MM.1S (cell line): ENCODE measurements around the gene SKP2.

Source experiments
- DNase-seq: peaks from one replicate; pipeline ENCODE4 v3.0.0-alpha.2; 2015
- H2AFZ ChIP-seq: fragments of 300-600 bp; sonication (generic); 2 replicates; pipeline ENCODE4 v1.6.0; 2016; ENCODE audit warnings: antibody characterized with exemption, low read length
- H3F3A ChIP-seq: fragments of 300-600 bp; sonication (generic); 2 replicates; pipeline ENCODE4 v1.6.1; 2016; ENCODE audit warnings: mild to moderate bottlenecking, antibody characterized with exemption, low read length, moderate library complexity, mixed read lengths; ENCODE audit not compliant: insufficient read depth
- H3K27ac ChIP-seq: fragments of 300-600 bp; sonication (generic); 2 replicates; pipeline ENCODE4 v1.5.1; 2016; ENCODE audit warnings: mild to moderate bottlenecking, low read length
- H3K27me3 ChIP-seq: fragments of 300-600 bp; sonication (generic); replicated peaks from 2 replicates; pipeline ENCODE4 v1.6.0; 2016; ENCODE audit warnings: low read length; ENCODE audit not compliant: insufficient read depth
- H3K36me3 ChIP-seq: fragments of 300-600 bp; sonication (generic); replicated peaks from 2 replicates; pipeline ENCODE4 v1.6.1; 2016; ENCODE audit warnings: mild to moderate bottlenecking, low read length, mixed read lengths; ENCODE audit not compliant: insufficient read depth
- H3K4me1 ChIP-seq: fragments of 300-600 bp; sonication (generic); 2 replicates; pipeline ENCODE4 v1.6.1; 2016; ENCODE audit warnings: low read length, mixed read lengths
- H3K4me2 ChIP-seq: fragments of 300-600 bp; sonication (generic); 2 replicates; pipeline ENCODE4 v1.6.0; 2016; ENCODE audit warnings: low read depth, low read length
- H3K4me3 ChIP-seq: fragments of 300-600 bp; sonication (generic); 2 replicates; pipeline ENCODE4 v1.5.1; 2016; ENCODE audit warnings: low read length, mixed read lengths
- H3K79me2 ChIP-seq: fragments of 300-600 bp; sonication (generic); 2 replicates; pipeline ENCODE4 v1.6.1; 2016; ENCODE audit warnings: mixed run types, low read length, mixed read lengths
- H3K9ac ChIP-seq: fragments of 300-600 bp; sonication (generic); 2 replicates; pipeline ENCODE4 v1.6.1; 2016; ENCODE audit warnings: low read length, mixed read lengths
- H3K9me2 ChIP-seq: fragments of 300-600 bp; sonication (generic); replicated peaks from 2 replicates; pipeline ENCODE4 v1.6.1; 2016; ENCODE audit warnings: mild to moderate bottlenecking, low read length, mixed read lengths; ENCODE audit not compliant: insufficient read depth
- H3K9me3 ChIP-seq: fragments of 300-600 bp; sonication (generic); replicated peaks from 2 replicates; pipeline ENCODE4 v1.6.1; 2016; ENCODE audit warnings: mild to moderate bottlenecking, low read length, mixed read lengths; ENCODE audit not compliant: insufficient read depth
- H4K20me1 ChIP-seq: fragments of 300-600 bp; sonication (generic); 2 replicates; pipeline ENCODE4 v1.6.1; 2016; ENCODE audit warnings: mild to moderate bottlenecking, low read length, moderate library complexity, mixed read lengths; ENCODE audit not compliant: insufficient read depth
- CTCF ChIP-seq: fragments of 300-600 bp; sonication (generic); IDR thresholded peaks from 2 replicates; pipeline ENCODE4 v1.5.1; 2016; ENCODE audit warnings: antibody characterized with exemption, low read length, mixed read lengths
- EZH2 ChIP-seq: fragments of 300-600 bp; sonication (generic); optimal IDR thresholded peaks from 2 replicates; pipeline ENCODE3; 2017; ENCODE audit warnings: low read depth, mild to moderate bottlenecking, antibody characterized with exemption, low read length, mixed read lengths
- EZH2phosphoT487 ChIP-seq: fragments of 300-600 bp; sonication (generic); IDR thresholded peaks from 2 replicates; pipeline ENCODE4 v1.6.1; 2018; ENCODE audit warnings: antibody characterized with exemption, low read length

The SKP2 gene

DNA sequence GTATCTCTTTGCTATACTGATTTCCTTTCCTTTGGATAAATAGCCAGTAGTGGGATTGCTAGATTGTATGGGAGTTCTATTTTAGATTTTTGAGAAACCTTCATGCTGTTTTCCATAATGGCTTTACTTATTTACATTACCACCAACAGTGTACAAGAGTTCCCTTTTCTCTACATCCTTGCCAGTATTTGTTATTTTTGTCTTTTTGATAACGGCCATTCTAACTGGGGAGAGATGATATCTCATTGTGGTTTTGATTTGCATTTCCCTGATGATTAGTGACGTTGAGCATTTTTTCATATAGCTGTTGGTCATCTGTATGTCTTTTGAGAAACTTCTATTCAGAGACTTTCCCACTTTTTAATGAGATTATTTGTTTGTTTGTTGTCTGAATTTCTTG is 64.0 kb downstream of the SKP2 start:
- Histone ChIP-seq H3K27ac (no peak overlapping the region), H3K27me3 (no peaks in the 10 kb centered on the region), H3K9ac (no peak overlapping the region), H3K9me2 (no peaks in the 10 kb centered on the region), H3K4me1 (no peaks in the 10 kb centered on the region), H4K20me1 (no peaks in the 10 kb centered on the region), H2AFZ (no peak overlapping the region), H3K36me3 (no peaks in the 10 kb centered on the region), H3K4me2 (no peak overlapping the region), H3F3A (no peaks in the 10 kb centered on the region), H3K4me3 (no peak overlapping the region), H3K9me3 (no peaks in the 10 kb centered on the region), H3K79me2 (no peaks in the 10 kb centered on the region)
- TF ChIP-seq EZH2phosphoT487 (no peak), EZH2 (no peak), CTCF (no peak)
- DNase-seq, result no peak

- no peak overlapping the region for H3K4me3 ChIP-seq
- H4K20me1 ChIP-seq, result no peaks in the 10 kb centered on the region
- no peak for DNase-seq
- no peak overlapping the region for H2AFZ ChIP-seq
- no peak overlapping the region for H3K4me2 ChIP-seq
- no peaks in the 10 kb centered on the region for H3F3A ChIP-seq
- H3K9me2 ChIP-seq, result no peaks in the 10 kb centered on the region
- no peaks in the 10 kb centered on the region for H3K27me3 ChIP-seq
- H3K9me3 ChIP-seq, result no peaks in the 10 kb centered on the region
- no peak overlapping the region for H3K27ac ChIP-seq
- H3K9ac ChIP-seq, result no peak overlapping the region
- no peaks in the 10 kb centered on the region for H3K79me2 ChIP-seq
- no peaks in the 10 kb centered on the region for H3K36me3 ChIP-seq
- TF ChIP-seq EZH2 (no peak), EZH2phosphoT487 (no peak), CTCF (no peak)
- H3K4me1 ChIP-seq, result no peaks in the 10 kb centered on the region
Observed at GRCh38 chr5:36217567-36217966, 65.7 kb downstream of the SKP2 start.

DNA sequence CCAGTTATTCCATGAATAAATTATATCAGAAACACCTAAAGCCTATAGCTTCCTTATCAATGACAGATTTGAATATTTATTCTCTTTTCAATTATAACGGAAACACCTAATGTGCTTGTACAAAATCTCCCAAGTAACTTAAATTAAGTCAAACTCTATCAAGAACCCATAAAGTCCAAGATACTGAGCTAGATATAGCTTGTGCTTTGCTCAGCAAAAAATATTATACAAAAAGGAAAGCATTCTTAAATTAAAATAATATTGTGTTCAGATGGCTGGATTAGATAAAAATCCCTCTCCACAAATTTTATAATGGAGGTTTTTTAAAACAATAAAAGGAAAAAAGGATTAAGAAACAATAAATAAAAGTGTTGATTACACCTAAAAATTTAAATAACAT is 66.1 kb downstream of the SKP2 start:
- Histone ChIP-seq H4K20me1 (no peaks in the 10 kb centered on the region), H3K79me2 (no peaks in the 10 kb centered on the region), H3K4me1 (no peaks in the 10 kb centered on the region), H3K36me3 (no peaks in the 10 kb centered on the region), H3F3A (no peaks in the 10 kb centered on the region), H3K9me3 (no peaks in the 10 kb centered on the region), H3K9me2 (no peaks in the 10 kb centered on the region), H3K27me3 (no peaks in the 10 kb centered on the region), H3K9ac (no peak overlapping the region), H3K4me2 (no peak overlapping the region), H3K27ac (no peak overlapping the region), H3K4me3 (no peak overlapping the region), H2AFZ (no peak overlapping the region)
- DNase-seq, result no peak
- TF ChIP-seq CTCF, result no peak
- TF ChIP-seq EZH2, result no peak
- TF ChIP-seq EZH2phosphoT487, result no peak
